NCI-H2029 (cell line): ENCODE data around the gene SLC25A31.
A peak's percentile ranks its signal among the peaks of the same experiment; 100 is the strongest.

Experiments used
- DNase-seq: peaks from one replicate; lab custom pipeline; 2025; lab: John Stamatoyannopoulos, UW

The SLC25A31 gene

GRCh38 chr4:127778102-127778501, 47.9 kb downstream of the SLC25A31 start:
- no peak for DNase-seq

DNA sequence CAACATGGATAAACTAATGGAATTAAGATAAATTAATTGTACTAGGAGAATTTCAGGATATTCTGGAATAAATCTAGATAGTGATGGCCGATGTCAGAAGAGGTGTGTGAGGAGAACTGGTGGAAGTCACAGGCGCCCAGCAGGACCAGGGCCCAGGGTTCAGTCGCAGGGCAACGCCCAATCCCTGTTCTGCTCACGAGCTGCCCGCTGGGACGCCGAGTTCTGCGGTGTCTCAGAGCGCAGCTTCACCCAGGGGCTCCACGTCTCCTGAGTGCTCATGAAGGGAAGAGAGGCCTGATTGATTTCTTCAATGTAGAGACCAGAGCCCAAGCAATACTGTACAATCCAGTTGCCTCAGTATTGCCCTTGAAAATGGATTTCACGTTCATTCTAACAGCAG, 50.4 kb downstream of the SLC25A31 start:
- no peak for DNase-seq

GRCh38 chr4:127781300-127782024, 51.3 kb downstream of the SLC25A31 start:
- no peak for DNase-seq

- DNase-seq, result peak; percentile 77
Measured at GRCh38 chr4:127782025-127782274, 51.8 kb downstream of the SLC25A31 start.

GRCh38 chr4:127782275-127783025, 52.2 kb downstream of the SLC25A31 start, which contains the start of gene HSPA4L:
Gene HSPA4L, plus strand, starts transcription at chr4:127782322. Its CDS starts 229 bp downstream, at chr4:127782551.
- peak; percentile 58 for DNase-seq

GRCh38 chr4:127783026-127783769, 53.0 kb downstream of the SLC25A31 start:
- DNase-seq, result no peak

DNA sequence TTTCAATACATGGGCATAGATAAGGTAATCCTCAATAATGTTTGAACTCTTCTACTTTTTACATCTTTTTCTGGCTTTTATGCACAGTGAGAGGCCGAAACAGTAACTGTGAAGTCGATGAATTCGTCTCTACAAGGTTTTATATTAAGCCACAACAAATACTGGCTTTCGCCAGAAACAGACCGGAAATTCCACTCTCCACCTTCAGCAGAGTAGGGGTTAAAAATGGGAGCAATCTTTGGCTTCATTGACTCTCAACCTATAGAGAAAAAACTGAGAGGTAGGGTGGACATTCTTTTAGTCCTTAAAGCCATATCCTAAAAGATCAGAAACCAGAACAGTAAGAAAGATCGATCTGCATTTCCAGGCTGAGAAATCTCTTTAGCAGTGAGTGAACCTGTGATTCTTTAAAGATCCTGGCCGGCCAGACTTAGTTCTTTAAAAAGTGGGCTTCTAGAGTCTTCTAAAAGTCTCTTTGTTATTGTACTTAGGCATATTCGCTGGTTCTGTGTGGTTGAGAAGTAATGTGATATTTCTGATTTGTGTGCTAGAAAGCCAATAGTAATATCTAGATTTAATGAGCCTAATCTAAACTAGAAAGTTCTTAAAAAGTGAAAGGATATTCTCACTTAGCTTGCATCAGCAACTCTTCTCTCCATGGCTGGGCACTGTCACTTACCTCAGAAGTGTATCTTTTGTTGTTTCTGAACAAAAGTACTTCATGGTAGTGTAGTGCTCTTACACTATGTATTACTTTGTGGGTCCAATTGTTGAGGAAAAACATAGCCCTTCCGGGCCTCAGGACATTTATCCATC, 54.0 kb downstream of the SLC25A31 start:
- DNase-seq, result no peak

- no peak for DNase-seq
Measured at GRCh38 chr4:127788517-127788916, 58.3 kb downstream of the SLC25A31 start.

GRCh38 chr4:127791391-127791790, 61.2 kb downstream of the SLC25A31 start:
- no peak for DNase-seq

DNA sequence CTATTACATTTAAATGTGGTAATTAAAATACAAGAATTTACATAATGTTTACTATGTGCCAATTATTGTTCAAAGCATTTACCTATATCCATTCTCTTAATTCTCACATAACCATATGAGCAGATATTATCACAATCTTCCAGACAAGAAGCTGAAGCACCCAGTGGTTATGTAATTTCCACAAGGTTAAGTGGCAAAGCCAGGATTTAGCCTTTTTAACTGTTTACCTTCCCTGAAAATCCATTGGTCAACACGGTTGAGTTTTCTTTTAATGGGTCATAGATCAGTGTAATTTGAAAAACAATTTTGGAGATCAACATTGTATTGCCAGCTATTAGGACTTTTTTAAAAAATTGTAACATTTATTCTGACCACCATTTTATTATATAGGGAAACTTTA, 63.3 kb downstream of the SLC25A31 start:
- no peak for DNase-seq

DNA sequence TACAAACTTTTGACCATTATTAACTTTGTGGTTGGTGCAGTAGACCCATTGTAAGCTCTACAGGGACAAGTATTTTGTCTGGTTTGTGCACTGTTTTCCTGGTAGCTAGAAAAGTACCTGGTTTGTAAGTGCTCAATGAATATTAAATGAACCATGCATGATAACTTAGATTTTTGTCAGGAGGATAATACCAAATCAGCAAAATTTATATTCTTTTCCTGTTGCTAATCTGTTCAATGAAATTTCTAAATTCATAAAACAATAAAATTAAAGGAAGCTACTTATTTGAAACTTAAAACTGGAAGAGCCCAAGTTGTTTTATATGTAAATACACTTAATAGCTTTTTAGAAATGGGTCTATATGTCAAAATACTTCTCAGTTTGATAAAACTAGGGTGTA, 69.5 kb downstream of the SLC25A31 start:
- DNase-seq, result no peak

DNA sequence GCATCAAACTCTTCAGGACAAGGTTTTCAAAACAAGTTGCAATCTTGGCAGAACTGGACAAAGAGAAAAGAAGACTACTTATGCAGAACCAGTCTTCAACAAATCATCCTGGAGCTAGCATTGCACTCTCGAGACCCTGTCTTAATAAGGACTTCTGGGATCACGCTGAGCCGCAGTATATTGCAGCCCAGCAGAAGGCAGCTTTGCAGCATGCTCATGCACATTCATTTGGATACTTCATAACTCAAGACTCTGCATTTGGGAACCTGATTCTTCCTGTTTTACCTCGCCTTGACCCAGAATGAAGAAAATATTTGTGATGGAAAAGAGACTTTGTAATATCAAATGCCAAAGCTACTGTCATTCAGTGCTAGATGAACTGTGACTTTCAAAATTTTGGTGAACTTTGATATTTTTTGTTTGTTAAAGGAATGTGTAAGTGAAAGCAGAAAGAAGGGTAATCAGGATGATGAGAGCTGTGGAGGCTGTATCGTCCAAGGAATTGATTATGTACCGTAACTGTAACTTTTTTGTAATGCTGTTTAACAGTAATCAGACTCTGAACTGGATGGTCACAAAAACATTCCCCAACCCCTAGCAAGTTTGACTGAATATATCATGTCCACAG, 79.1 kb downstream of the SLC25A31 start:
- DNase-seq, result no peak

DNA sequence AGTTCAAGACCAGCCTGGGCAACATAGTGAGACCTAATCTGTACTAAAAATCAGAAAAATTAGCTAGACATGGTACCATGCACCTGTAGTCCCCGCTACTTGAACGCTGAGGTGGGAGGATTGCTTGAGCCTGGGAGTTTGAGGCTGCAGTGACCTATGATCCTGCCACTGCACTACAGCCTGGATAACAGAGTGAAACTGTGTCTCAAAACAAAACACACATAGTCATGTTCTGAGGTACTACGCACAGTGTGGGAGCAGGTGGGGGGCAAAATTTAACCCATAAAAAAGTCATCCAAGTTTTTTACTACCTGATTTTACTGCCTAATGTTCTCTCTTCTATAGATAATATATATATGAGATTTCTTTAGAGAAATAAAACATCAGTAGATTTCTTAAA, 80.4 kb downstream of the SLC25A31 start:
- DNase-seq, result no peak

DNA sequence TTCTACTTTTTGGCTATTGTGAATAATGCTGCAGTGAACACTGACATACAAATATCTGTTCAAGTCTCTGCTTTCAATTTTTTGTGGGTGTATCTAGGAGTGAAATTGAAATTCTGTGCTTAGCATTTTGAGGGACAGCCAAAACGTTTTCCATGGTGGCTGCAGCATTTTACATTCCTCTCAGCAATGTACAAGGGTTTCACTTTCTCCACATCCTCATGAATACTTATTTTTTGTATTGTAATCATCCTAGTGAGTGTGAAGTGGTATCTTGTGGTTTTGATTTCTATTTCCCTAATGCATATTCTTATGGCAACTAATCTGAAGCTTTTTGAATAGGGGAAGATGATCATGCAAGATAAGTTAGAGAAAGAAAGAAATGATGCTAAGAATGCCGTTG, 92.2 kb downstream of the SLC25A31 start:
- no peak for DNase-seq
